MM.1S (cell line): ENCODE results near the gene PDZRN4.

Source experiments
- DNase-seq: peaks from one replicate; pipeline ENCODE4 v3.0.0-alpha.2; 2015
- H2AFZ ChIP-seq: fragments of 300-600 bp; sonication (generic); 2 replicates; pipeline ENCODE4 v1.6.0; 2016; ENCODE audit warnings: antibody characterized with exemption, low read length
- H3F3A ChIP-seq: fragments of 300-600 bp; sonication (generic); 2 replicates; pipeline ENCODE4 v1.6.1; 2016; ENCODE audit warnings: mild to moderate bottlenecking, antibody characterized with exemption, low read length, moderate library complexity, mixed read lengths; ENCODE audit not compliant: insufficient read depth
- H3K27ac ChIP-seq: fragments of 300-600 bp; sonication (generic); 2 replicates; pipeline ENCODE4 v1.5.1; 2016; ENCODE audit warnings: mild to moderate bottlenecking, low read length
- H3K27me3 ChIP-seq: fragments of 300-600 bp; sonication (generic); replicated peaks from 2 replicates; pipeline ENCODE4 v1.6.0; 2016; ENCODE audit warnings: low read length; ENCODE audit not compliant: insufficient read depth
- H3K36me3 ChIP-seq: fragments of 300-600 bp; sonication (generic); replicated peaks from 2 replicates; pipeline ENCODE4 v1.6.1; 2016; ENCODE audit warnings: mild to moderate bottlenecking, low read length, mixed read lengths; ENCODE audit not compliant: insufficient read depth
- H3K4me1 ChIP-seq: fragments of 300-600 bp; sonication (generic); 2 replicates; pipeline ENCODE4 v1.6.1; 2016; ENCODE audit warnings: low read length, mixed read lengths
- H3K4me2 ChIP-seq: fragments of 300-600 bp; sonication (generic); 2 replicates; pipeline ENCODE4 v1.6.0; 2016; ENCODE audit warnings: low read depth, low read length
- H3K4me3 ChIP-seq: fragments of 300-600 bp; sonication (generic); 2 replicates; pipeline ENCODE4 v1.5.1; 2016; ENCODE audit warnings: low read length, mixed read lengths
- H3K79me2 ChIP-seq: fragments of 300-600 bp; sonication (generic); 2 replicates; pipeline ENCODE4 v1.6.1; 2016; ENCODE audit warnings: mixed run types, low read length, mixed read lengths
- H3K9ac ChIP-seq: fragments of 300-600 bp; sonication (generic); 2 replicates; pipeline ENCODE4 v1.6.1; 2016; ENCODE audit warnings: low read length, mixed read lengths
- H3K9me2 ChIP-seq: fragments of 300-600 bp; sonication (generic); replicated peaks from 2 replicates; pipeline ENCODE4 v1.6.1; 2016; ENCODE audit warnings: mild to moderate bottlenecking, low read length, mixed read lengths; ENCODE audit not compliant: insufficient read depth
- H3K9me3 ChIP-seq: fragments of 300-600 bp; sonication (generic); replicated peaks from 2 replicates; pipeline ENCODE4 v1.6.1; 2016; ENCODE audit warnings: mild to moderate bottlenecking, low read length, mixed read lengths; ENCODE audit not compliant: insufficient read depth
- H4K20me1 ChIP-seq: fragments of 300-600 bp; sonication (generic); 2 replicates; pipeline ENCODE4 v1.6.1; 2016; ENCODE audit warnings: mild to moderate bottlenecking, low read length, moderate library complexity, mixed read lengths; ENCODE audit not compliant: insufficient read depth
- EZH2 ChIP-seq: fragments of 300-600 bp; sonication (generic); optimal IDR thresholded peaks from 2 replicates; pipeline ENCODE3; 2017; ENCODE audit warnings: low read depth, mild to moderate bottlenecking, antibody characterized with exemption, low read length, mixed read lengths
- EZH2phosphoT487 ChIP-seq: fragments of 300-600 bp; sonication (generic); IDR thresholded peaks from 2 replicates; pipeline ENCODE4 v1.6.1; 2018; ENCODE audit warnings: antibody characterized with exemption, low read length
- TF ChIP-seq, protein P1 (sequence below): fragments of 300-600 bp; sonication (generic); IDR thresholded peaks from 2 replicates; pipeline ENCODE4 v1.5.1; 2016; ENCODE audit warnings: antibody characterized with exemption, low read length, mixed read lengths

PDZRN4 gene

DNA sequence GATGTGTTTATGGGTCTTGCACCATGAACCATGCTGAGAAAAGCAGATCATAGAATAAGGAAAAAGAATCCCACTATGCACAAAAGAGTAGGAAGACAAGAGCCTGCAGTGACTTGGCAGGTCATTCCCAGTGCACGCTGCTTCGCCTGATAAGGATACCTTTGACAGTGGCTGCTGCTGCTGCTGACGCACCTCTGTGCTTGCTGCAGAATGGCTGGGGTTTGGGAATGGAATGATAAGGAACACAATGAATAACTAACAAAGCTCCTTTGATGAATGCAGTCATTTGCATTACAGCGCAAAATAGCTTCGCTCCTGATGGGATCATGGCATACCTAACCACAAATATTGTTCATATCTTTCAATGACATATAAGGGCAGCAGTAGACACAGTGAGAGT lies 278.7 kb downstream of the PDZRN4 start:
- Histone ChIP-seq H3K9me2 (no peaks in the 10 kb centered on the region), H3K79me2 (no peaks in the 10 kb centered on the region), H4K20me1 (no peaks in the 10 kb centered on the region), H2AFZ (no peak overlapping the region), H3F3A (no peaks in the 10 kb centered on the region), H3K9ac (no peak overlapping the region), H3K27me3 (no peaks in the 10 kb centered on the region), H3K4me1 (peaks cover 33% of the 10 kb centered on the region), H3K27ac (no peak overlapping the region), H3K9me3 (no peaks in the 10 kb centered on the region), H3K4me2 (no peak overlapping the region), H3K4me3 (no peak overlapping the region), H3K36me3 (no peaks in the 10 kb centered on the region)
- no peak for DNase-seq
- TF ChIP-seq EZH2 (no peak), EZH2phosphoT487 (no peak)
- TF ChIP-seq, protein P1, sequence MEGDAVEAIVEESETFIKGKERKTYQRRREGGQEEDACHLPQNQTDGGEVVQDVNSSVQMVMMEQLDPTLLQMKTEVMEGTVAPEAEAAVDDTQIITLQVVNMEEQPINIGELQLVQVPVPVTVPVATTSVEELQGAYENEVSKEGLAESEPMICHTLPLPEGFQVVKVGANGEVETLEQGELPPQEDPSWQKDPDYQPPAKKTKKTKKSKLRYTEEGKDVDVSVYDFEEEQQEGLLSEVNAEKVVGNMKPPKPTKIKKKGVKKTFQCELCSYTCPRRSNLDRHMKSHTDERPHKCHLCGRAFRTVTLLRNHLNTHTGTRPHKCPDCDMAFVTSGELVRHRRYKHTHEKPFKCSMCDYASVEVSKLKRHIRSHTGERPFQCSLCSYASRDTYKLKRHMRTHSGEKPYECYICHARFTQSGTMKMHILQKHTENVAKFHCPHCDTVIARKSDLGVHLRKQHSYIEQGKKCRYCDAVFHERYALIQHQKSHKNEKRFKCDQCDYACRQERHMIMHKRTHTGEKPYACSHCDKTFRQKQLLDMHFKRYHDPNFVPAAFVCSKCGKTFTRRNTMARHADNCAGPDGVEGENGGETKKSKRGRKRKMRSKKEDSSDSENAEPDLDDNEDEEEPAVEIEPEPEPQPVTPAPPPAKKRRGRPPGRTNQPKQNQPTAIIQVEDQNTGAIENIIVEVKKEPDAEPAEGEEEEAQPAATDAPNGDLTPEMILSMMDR: no peak

DNA sequence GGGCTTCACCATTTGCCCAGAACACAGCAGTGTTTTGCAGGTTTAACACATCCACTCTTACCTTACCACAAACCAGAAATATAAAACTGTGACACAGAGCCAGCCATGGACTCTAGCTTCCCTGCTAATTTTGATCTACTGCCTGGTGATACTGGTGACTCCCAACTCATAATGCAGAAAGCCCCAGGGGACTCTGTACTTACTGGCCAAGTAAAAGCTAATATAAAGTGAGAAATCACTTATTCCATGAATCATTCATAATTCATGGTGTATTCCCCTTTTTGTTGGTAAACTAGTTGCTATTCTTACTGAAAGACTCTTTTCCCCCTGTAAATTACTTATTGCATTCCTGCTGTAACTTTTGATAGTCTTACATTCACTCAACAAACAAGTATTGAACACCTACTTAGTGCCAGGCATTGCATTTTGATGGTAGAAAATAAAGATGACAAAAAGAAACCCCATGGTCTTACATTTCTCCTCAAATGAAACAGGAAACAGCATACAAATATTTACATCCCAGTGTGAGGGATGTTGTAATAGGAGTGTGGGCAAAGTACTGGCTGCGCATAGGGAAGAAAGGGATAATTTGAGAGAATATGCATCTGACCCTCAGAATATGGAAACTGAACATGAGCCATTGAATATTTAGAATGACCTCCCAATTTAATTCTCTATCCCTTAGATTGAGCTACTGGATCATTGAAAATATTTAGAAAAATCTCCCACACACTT lies 279.6 kb downstream of the PDZRN4 start:
- no peak overlapping the region for H3K9ac ChIP-seq
- H3F3A ChIP-seq: no peaks in the 10 kb centered on the region
- H3K79me2 ChIP-seq: no peaks in the 10 kb centered on the region
- H2AFZ ChIP-seq: no peak overlapping the region
- H3K27me3 ChIP-seq: no peaks in the 10 kb centered on the region
- H3K27ac ChIP-seq: no peak overlapping the region
- no peaks in the 10 kb centered on the region for H3K9me2 ChIP-seq
- no peaks in the 10 kb centered on the region for H3K36me3 ChIP-seq
- peak overlapping the region; percentile 7; the same call in 1 of the 2 replicates for H3K4me2 ChIP-seq
- TF ChIP-seq EZH2 (no peak), EZH2phosphoT487 (no peak)
- TF ChIP-seq, protein P1: no peak
- peaks cover 37% of the 10 kb centered on the region for H3K4me1 ChIP-seq
- DNase-seq: no peak
- no peaks in the 10 kb centered on the region for H3K9me3 ChIP-seq
- H4K20me1 ChIP-seq: no peaks in the 10 kb centered on the region
- H3K4me3 ChIP-seq: no peak overlapping the region

DNA sequence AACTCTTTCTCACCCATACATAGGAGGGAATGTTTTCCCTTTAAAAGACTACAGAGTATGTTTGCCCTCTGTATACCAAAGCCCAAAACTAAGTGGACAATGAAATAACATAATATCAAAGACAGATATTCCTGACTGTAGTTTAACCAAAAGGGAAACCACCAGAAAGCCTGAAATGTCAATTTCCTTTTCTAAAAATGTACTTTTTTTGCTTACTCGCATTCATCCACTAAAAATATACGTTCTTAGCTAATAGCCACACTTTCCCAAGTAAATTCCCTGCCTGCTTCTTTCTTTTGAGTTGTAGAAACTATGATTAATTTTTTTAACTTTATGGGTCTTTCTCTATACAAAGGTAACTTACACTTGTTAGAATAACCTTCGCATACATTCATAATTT lies 280.2 kb downstream of the PDZRN4 start:
- peak overlapping the region; percentile 7; the same call in 1 of the 2 replicates for H3K4me2 ChIP-seq
- H3K4me3 ChIP-seq: no peak overlapping the region
- no peak for DNase-seq
- H4K20me1 ChIP-seq: no peaks in the 10 kb centered on the region
- peaks cover 4% of the 10 kb centered on the region for H3F3A ChIP-seq
- H3K9ac ChIP-seq: no peak overlapping the region
- H2AFZ ChIP-seq: no peak overlapping the region
- TF ChIP-seq EZH2: no peak
- no peak for TF ChIP-seq EZH2phosphoT487
- TF ChIP-seq, protein P1: no peak
- H3K4me1 ChIP-seq: peaks cover 43% of the 10 kb centered on the region
- H3K27ac ChIP-seq: no peak overlapping the region
- no peaks in the 10 kb centered on the region for H3K9me3 ChIP-seq
- no peaks in the 10 kb centered on the region for H3K36me3 ChIP-seq
- no peaks in the 10 kb centered on the region for H3K27me3 ChIP-seq
- H3K79me2 ChIP-seq: no peaks in the 10 kb centered on the region
- H3K9me2 ChIP-seq: no peaks in the 10 kb centered on the region
